ENCODE data around the gene TEKT4. TPM values are rescaled to one million over a fixed set of nuclear protein-coding genes. Genes with fewer than 3 reads are reported as not detected.
"Not testable (repeated sequence)": the region's sequence is repeated elsewhere in the genome, so short reads cannot be mapped to it uniquely, and the experiment has no call there.

The TEKT4 gene
- polyA plus RNA-seq, 2 of the 4 experiments (the other 2 are of a cell fraction), result not detected

DNA sequence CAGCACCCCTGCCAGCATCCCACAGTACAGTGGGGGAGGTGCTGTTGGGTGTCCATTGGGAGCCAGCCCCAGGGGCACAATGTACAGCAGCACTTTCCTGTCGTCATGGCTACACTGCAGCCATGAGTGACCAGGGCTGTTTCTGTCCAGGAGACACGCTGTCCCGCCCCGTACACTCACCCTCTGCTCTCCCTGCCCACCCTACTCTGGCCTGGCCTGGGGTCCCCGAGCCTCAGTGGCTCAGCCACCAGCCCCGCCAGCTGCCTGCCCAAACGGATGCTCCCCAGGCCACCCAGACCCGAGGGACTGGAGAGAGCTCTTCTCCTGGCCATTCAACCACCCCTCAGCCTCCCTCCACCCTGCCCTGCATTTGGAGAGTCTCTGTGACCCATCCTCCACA lies 9.3 kb downstream of the TEKT4 start:
- TF ChIP-seq, protein P1, sequence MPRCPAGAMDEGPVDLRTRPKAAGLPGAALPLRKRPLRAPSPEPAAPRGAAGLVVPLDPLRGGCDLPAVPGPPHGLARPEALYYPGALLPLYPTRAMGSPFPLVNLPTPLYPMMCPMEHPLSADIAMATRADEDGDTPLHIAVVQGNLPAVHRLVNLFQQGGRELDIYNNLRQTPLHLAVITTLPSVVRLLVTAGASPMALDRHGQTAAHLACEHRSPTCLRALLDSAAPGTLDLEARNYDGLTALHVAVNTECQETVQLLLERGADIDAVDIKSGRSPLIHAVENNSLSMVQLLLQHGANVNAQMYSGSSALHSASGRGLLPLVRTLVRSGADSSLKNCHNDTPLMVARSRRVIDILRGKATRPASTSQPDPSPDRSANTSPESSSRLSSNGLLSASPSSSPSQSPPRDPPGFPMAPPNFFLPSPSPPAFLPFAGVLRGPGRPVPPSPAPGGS (IDR thresholded peaks at IDR 0.05), result no peak
- TF ChIP-seq, protein P2, sequence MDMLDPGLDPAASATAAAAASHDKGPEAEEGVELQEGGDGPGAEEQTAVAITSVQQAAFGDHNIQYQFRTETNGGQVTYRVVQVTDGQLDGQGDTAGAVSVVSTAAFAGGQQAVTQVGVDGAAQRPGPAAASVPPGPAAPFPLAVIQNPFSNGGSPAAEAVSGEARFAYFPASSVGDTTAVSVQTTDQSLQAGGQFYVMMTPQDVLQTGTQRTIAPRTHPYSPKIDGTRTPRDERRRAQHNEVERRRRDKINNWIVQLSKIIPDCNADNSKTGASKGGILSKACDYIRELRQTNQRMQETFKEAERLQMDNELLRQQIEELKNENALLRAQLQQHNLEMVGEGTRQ (IDR thresholded peaks at IDR 0.05), result no peak
- TF ChIP-seq RARB (CRISPR knock-in tag; IDR thresholded peaks at IDR 0.05), result no peak
- TF ChIP-seq GATA3 (IDR thresholded peaks at IDR 0.05; ENCODE audit: borderline replicate concordance), result no peak
- no peak for TF ChIP-seq EP300 (IDR thresholded peaks at IDR 0.05)
- TF ChIP-seq MAFK (IDR thresholded peaks at IDR 0.05; ENCODE audit: partially characterized antibody), result no peak
- no peak for TF ChIP-seq ZFP36 (IDR thresholded peaks at IDR 0.05; ENCODE audit: borderline replicate concordance, partially characterized antibody)
- TF ChIP-seq TP53 (CRISPR knock-in tag; IDR thresholded peaks at IDR 0.05), result no peak
- no peaks in the 10 kb centered on the region for H3K4me1 ChIP-seq
- ChIA-PET POLR2A (no interaction called here), CTCF (no interaction called here)
- no peak overlapping the region for H3K4me2 ChIP-seq
- H3K9me3 ChIP-seq, result peaks cover 3% of the 10 kb centered on the region; the same call in 1 of the 3 replicates
- ATAC-seq, result no peak
- no peak overlapping the region for H3K4me3 ChIP-seq
- WGBS (ENCODE audit: missing lambda C conversion rate), result 15% methylated on average over 8 of the region's 8 CpGs
- DNase-seq (ENCODE audit: low read depth in 1 of 2, low spot score in 1 of 2), result no peak
- no peak for FAIRE-seq
- H3K27ac ChIP-seq, result no peak overlapping the region

DNA sequence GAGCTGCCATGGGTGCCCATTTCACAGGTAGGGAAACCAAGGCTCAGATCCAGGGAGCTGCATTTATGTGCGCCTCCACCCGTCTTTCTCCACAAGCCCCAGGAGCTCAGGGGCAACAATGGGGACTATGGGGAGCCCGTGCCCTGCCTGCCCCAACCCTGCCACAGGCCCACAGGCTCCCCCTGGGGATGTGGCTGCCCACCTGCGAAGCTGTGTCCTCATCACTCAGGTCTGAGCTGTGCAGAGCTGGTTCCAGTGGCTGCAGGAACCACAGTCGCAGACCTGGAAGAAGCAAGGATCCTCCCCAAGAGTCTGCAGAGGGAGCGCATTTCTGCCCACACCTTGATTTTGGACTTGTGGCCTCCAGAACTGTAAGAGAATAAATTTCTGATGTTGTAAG lies 9.8 kb downstream of the TEKT4 start:
- no peak for FAIRE-seq
- no peak overlapping the region for H3K27ac ChIP-seq
- CTCF ChIA-PET, result no interaction called here
- no peak for DNase-seq (ENCODE audit: low read depth in 1 of 2, low spot score in 1 of 2)
- H3K9me3 ChIP-seq, result peaks cover 3% of the 10 kb centered on the region; the same call in 1 of the 3 replicates
- H3K4me3 ChIP-seq, result no peak overlapping the region
- no peaks in the 10 kb centered on the region for H3K4me1 ChIP-seq
- no peak overlapping the region for H3K4me2 ChIP-seq
- POLR2A ChIA-PET, result no interaction called here
- WGBS (ENCODE audit: missing lambda C conversion rate), result 26% methylated on average over 6 of the region's 6 CpGs
- TF ChIP-seq HDAC2 (IDR thresholded peaks at IDR 0.05), result no peak
- TF ChIP-seq RFX5 (IDR thresholded peaks at IDR 0.05), result no peak
- TF ChIP-seq PHF8 (IDR thresholded peaks at IDR 0.05; ENCODE audit: borderline replicate concordance, low read depth), result no peak
- TF ChIP-seq ZNF302 (CRISPR knock-in tag; IDR thresholded peaks at IDR 0.05), result no peak
- no peak for TF ChIP-seq HOXA7 (CRISPR knock-in tag; IDR thresholded peaks at IDR 0.05)
- TF ChIP-seq NFE2L2 (conservative IDR thresholded peaks at IDR 0.05; ENCODE audit: low read length), result no peak
- no peak for TF ChIP-seq FOSB (CRISPR knock-in tag; IDR thresholded peaks at IDR 0.05)
- TF ChIP-seq, protein P2 (IDR thresholded peaks at IDR 0.05), result no peak
- no peak for TF ChIP-seq MAFK (IDR thresholded peaks at IDR 0.05; ENCODE audit: partially characterized antibody)
- no peak for TF ChIP-seq JUN (IDR thresholded peaks at IDR 0.05)
- TF ChIP-seq CBX2 (IDR thresholded peaks at IDR 0.05; ENCODE audit: borderline replicate concordance, low read depth), result no peak
- TF ChIP-seq SREBF2 (IDR thresholded peaks at IDR 0.05), result no peak
- no peak for ATAC-seq

DNA sequence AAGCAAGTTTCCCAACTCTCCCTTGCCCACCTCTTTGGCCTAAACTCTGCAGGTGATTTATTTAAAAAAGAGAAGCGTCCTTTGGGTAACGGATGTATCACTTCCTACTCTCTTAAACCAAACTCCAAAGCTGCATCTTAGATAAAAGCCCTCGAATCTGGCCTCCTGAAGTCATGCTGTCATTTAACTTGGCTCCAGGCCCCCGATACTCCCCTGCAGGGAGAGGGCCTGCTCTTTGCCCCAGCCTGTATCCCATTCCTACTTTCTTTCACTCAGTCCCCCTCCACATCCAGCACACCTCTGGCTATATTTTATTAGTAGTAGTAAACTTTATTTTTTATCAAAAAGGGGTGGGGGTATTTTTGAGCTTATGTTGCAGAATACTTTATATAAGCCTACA lies 19.0 kb downstream of the TEKT4 start:
- WGBS (ENCODE audit: missing lambda C conversion rate), result 24% methylated on average over 4 of the region's 4 CpGs

DNA sequence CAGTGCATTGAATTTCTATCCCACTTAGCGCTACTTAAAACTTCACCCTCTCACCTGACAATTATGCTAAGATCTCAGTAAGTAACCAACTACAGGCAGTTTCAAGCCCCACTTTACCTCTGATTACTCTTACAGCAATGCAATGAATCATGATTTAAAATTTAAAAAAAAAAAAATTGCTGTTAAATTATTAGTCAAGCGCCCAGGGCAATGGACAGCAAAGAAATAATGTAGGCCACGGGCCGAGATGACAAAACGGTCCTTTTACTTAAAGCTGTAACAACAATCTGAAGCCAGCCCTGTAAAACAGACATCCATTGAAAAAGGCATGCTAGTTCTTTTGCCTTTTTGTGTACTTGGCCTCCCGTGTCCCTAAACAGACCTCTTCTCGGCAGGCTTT lies 24.0 kb downstream of the TEKT4 start:
- H3K4me3 ChIP-seq; DNase-seq (ENCODE audit: low read depth in 1 of 2, low spot score in 1 of 2); H3K27ac ChIP-seq; ATAC-seq; H3K9me3 ChIP-seq; CTCF ChIA-PET; H3K4me1 ChIP-seq; FAIRE-seq; POLR2A ChIA-PET; H3K4me2 ChIP-seq: not testable (repeated sequence)
- 17% methylated on average over 7 of the region's 7 CpGs for WGBS (ENCODE audit: missing lambda C conversion rate)

More for the DNA sequence above, 19.0 kb downstream of the TEKT4 start:
- Histone ChIP-seq H3K4me1 (no peaks in the 10 kb centered on the region), H3K9me3 (no peaks in the 10 kb centered on the region), H3K4me3 (no peak overlapping the region), H3K27ac (no peak overlapping the region), H3K4me2 (no peak overlapping the region)
- POLR2A ChIA-PET, result no interaction called here
- ATAC-seq (no peak), DNase-seq (ENCODE audit: low read depth in 1 of 2, low spot score in 1 of 2) (no peak), FAIRE-seq (no peak)
- no peak for TF ChIP-seq RARB (CRISPR knock-in tag; IDR thresholded peaks at IDR 0.05)
- CTCF ChIA-PET, result interaction anchor here (0.6 kb wide), 1 partner anchor 193 kb away, joined by 3 read pairs; no protein-coding TSS in a partner anchor

DNA sequence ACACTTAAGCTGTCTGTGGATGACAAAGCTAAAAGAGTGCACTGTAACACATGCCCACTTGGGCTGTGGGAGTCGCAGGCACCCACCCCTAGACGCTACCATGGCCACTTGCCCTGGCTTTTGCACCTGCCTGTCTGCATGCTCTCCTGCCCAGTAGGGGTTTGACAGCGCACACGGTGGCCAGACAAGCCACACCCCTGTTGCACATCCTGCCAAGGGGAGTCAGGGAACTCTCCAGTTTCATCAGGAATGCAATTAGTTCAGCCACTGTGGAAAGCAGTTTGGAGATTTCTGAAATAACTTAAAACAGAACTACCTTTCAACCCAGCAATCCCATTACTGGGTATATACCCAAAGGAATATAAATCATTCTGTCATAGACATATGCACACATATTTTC lies 35.7 kb downstream of the TEKT4 start:
- H3K27ac ChIP-seq; CTCF ChIA-PET; H3K4me1 ChIP-seq; DNase-seq (ENCODE audit: low read depth in 1 of 2, low spot score in 1 of 2); POLR2A ChIA-PET; H3K4me2 ChIP-seq; H3K4me3 ChIP-seq; ATAC-seq; H3K9me3 ChIP-seq; FAIRE-seq: not testable (repeated sequence)
- 0% methylated on average over 4 of the region's 4 CpGs for WGBS (ENCODE audit: missing lambda C conversion rate)
